ENCODE measurements around the gene CYB5R4.
"Not testable (repeated sequence)": the region's sequence is repeated elsewhere in the genome, so short reads cannot be mapped to it uniquely, and the experiment has no call there.

Gene CYB5R4

GRCh38 chr6:83867043-83867442 lies 7.6 kb downstream of the CYB5R4 start:
- FAIRE-seq, result no peak

DNA sequence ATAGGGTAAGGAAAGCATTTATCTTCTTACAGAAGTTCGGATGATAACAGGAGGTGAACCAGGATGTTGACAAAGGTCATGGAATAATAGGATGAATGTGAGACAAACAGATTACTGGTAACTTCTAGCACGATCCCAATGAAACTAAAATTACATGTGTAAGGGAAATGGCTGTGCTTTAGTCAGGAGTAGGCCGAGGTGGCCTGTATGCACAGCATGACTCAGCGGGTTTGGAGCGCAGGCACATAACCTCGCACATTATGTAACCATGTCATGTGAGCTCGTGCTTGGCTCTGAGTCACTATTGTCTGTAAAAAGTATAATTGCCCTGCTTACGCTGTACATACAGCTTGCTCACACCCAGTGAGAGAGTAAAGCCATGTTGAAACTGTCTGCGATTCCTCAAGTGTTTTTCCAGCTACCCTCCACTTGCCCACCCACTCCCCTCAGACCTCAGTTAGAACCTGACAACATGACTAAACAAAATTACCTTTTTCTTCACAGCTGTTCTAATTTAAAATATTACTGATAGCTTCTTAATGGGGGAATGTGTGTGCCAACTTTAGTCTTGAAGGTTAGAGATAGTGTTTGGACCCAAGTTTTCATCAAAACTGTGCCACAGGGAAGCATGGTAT lies 8.2 kb downstream of the CYB5R4 start:
- no peak for FAIRE-seq

DNA sequence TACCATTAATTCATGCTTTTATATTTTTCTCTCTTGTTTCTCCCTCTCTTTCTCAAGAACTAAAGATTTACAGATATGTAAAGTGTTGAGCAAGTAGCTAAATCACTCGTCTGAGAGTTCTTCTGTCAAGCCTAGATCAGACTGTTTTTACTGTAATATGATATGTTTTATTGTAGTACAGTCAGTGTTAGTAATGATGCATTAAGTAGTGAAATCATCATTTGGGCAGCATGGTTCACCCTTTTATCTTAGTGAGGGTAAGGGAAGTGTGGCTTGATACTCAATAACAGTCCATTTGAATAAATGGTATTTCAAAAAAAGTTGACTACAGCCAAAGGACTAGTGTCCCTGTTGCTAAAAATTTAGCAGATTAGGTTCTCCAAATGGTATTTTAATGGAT lies 9.2 kb downstream of the CYB5R4 start:
- no peak for FAIRE-seq

DNA sequence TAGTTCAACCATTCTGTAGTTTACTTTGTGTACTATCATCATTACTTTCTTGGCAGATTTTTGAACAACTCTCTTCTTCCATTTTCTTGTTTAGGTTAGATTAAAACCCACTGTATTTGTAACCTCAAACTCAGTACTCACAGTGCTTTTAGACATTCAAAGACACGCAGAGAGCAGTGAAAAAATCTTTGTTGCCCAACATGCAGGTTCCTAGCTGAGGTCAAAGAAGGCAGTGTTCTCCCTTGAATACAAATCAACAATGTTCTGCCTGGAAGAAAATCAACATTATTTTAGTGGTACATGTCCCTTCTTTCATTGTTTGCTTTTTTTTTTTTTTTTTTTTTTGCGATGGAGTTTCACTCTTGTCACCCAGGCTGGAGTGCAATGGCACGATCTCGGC lies 11.2 kb downstream of the CYB5R4 start:
- no peak for FAIRE-seq

GRCh38 chr6:83872386-83873118 lies 13.1 kb downstream of the CYB5R4 start:
- FAIRE-seq, result no peak

DNA sequence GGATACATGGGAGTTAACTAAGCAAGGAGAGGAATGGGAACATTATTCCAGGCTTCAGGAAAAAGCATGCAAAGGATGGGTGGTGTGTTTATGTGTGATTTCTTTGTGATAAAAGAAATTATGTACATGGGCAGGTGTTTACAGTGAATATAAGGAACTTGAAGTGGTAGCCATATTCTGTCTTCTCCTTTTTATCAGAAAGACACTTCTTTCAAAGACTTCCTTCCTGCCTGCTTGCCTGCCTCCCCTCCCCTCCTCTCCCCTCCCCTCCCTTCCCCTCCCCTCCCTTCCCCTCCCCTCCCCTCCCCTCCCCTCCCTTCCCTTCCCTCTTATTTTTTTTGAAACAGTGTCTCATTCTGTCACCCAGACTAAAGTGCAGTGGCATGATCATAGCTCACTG lies 14.4 kb downstream of the CYB5R4 start:
- no peak for FAIRE-seq

GRCh38 chr6:83875843-83876242 lies 16.4 kb downstream of the CYB5R4 start:
- no peak for FAIRE-seq

GRCh38 chr6:83878902-83879644 lies 19.6 kb downstream of the CYB5R4 start:
- FAIRE-seq, result no peak

DNA sequence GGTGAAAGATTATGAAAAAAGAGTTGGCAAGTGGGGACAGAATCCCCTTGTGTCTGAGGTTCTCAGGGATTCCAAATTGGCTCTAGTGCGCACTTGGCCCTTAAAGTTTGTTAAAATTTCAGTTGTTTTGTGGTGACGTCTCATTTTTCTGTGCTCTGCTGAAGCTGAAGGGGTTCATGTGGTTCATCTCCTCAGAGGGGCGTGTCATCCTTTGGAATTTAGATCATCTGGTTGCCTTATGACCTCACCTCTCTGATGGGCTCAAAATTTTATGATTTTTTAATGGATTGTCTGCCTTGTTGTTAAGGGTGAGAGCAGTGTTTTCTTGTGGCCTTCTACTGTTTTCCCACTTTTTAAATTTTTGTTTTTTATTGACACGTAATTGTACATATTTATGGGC lies 20.3 kb downstream of the CYB5R4 start:
- FAIRE-seq, result no peak

DNA sequence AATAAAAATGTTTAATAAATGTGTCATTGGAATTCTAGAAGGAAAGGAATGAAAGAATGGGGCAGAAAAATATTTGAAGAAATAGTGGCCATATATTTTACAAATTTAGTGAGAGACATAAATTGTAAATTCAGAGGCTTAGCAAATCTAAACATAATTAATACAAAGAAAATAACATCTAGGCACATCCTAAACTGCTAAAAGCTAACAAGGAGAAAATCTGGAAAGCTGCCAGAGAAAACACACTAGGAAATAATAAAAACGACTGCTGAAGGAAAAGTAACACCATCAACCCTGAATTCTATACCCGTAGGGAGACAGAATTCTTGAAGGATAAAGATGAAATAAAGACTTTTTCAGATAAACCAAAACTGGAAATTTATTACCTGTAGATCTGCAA lies 23.8 kb downstream of the CYB5R4 start:
- no peak for FAIRE-seq

GRCh38 chr6:83884523-83884922 lies 25.0 kb downstream of the CYB5R4 start:
- FAIRE-seq, result peak; percentile 91

DNA sequence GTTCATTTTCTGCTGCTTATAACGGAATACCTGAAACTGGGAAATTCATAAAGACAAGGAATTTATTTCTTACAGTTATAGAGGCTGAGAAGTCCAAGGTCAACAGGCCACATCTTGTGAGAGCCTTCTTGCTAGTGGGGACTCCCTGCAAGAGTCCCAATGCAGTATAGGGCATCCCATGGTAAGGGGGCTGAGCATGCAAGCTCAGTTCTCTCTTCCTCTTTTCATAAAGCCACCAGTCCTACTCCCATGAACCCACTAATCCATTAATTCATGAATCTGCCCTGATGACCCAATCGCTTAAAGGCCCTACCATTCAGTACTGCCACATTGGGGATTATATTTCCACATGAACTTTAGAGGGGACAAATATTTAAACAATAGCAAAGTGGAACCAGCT lies 26.5 kb downstream of the CYB5R4 start:
- FAIRE-seq, result no peak

DNA sequence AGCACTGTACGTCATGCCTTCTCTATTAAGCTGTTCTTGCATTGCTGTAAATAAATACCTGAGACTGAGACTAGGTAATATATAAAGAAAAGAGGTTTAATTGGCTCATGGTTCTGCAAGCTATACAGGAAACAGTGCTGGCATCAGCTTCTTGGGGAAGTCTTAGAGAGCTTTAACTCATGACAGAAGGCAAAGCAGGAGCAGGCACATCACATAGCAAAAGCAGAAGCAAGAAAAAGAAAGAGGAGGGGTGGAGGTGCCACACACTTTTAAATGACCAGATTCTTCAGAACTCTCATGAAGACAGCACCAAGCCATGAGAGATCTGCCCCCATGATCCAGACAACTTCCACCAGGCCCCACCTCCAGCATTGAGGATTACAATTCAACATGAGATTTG lies 30.1 kb downstream of the CYB5R4 start:
- no peak for FAIRE-seq

DNA sequence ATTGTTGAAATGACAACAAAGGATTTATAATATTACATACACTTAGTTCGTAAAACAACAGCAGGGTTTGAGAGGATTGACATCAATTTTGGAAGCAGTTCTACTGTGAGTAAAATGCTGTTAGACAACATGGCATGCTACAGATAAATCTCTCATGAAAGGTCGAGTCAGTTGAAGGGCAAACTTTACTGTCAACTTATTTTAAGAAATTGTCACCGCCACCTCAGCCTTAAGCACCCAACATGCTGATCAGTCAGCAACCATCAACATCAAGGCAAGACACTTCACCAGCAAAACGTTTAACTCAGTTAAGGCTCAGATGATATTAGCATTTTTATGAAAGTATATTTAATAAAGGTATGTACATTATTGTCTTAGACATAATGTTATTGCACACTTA lies 31.0 kb downstream of the CYB5R4 start:
- no peak for FAIRE-seq

- no peak for FAIRE-seq
These were observed 32.1 kb downstream of the CYB5R4 start for GRCh38 chr6:83891586-83891985.

GRCh38 chr6:83893024-83893423 lies 33.5 kb downstream of the CYB5R4 start:
- no peak for FAIRE-seq

- not testable (repeated sequence) for FAIRE-seq
These were observed 37.6 kb downstream of the CYB5R4 start for GRCh38 chr6:83897094-83897493.

GRCh38 chr6:83901624-83902023 lies 42.1 kb downstream of the CYB5R4 start:
- no peak for FAIRE-seq

DNA sequence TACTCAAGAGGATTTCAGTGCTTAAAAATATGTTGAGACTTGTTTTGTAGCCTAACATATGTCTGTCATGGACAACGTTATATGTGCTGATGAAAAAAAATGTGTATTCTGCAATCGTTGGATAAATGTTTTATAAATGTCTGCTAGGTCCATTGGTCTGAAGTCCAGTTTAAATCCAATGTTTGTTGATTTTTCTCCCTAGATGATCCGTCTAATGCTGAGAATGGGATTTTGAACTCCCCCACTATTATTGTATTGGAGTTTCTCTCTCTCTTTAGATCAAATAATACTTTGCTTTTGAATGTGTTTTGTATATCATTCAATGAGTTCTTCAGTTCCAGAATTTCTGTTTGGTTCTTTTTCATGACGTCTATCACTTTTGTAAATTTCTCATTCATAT lies 44.9 kb downstream of the CYB5R4 start:
- FAIRE-seq, result no peak

DNA sequence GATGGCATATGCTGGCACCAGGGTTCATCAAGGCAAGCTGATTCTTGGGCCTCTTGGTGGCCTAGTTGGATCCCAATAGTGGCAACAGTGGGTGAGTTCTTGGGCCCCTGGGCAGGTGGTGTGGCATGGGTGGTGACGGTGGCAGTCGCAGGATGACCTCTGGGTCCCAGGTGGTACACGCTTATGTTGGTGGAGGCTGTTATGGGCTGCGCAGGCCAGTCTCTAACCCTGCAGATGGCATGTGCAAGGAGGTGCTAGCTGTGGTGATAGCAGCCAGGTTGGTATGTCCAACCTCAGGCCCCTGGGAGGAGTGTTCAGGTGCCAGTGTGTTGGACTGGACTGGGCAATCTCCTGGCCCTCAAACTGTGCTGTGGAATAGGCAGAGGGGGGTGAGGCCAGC lies 46.2 kb downstream of the CYB5R4 start:
- FAIRE-seq, result no peak

- FAIRE-seq, result not testable (repeated sequence)
These were observed 48.3 kb downstream of the CYB5R4 start for GRCh38 chr6:83907623-83908390.

- FAIRE-seq, result no peak
These were observed 49.3 kb downstream of the CYB5R4 start for GRCh38 chr6:83908813-83909212.

DNA sequence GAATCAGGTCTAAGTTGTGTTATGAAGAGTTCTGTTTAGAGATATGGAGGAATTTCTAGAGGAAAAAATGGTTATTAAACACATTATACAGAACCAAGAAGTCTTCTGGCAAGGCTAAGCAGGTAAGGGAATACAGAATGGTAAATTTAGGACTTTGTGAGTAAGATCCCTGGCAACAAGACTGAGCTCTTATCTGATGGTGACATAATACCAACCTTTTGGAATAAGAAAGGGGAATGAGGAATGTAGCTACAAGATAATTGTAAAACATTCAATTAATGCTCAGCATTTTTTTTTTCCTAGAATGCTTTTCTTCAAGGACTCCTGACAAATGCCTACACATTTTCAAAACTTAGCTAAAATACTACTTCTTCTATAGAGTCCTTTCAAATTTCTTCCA lies 51.8 kb downstream of the CYB5R4 start:
- FAIRE-seq, result no peak
